Inflammatory macrophage treated with lipopolysaccharide for 1 hour (primary cell): ENCODE data around the gene TMED4.

Experiments
- DNase-seq, 2 donors: peaks; one replicate each; pipeline ENCODE4 v3.0.0-alpha.2; 2020 to 2022

TMED4 gene

DNA sequence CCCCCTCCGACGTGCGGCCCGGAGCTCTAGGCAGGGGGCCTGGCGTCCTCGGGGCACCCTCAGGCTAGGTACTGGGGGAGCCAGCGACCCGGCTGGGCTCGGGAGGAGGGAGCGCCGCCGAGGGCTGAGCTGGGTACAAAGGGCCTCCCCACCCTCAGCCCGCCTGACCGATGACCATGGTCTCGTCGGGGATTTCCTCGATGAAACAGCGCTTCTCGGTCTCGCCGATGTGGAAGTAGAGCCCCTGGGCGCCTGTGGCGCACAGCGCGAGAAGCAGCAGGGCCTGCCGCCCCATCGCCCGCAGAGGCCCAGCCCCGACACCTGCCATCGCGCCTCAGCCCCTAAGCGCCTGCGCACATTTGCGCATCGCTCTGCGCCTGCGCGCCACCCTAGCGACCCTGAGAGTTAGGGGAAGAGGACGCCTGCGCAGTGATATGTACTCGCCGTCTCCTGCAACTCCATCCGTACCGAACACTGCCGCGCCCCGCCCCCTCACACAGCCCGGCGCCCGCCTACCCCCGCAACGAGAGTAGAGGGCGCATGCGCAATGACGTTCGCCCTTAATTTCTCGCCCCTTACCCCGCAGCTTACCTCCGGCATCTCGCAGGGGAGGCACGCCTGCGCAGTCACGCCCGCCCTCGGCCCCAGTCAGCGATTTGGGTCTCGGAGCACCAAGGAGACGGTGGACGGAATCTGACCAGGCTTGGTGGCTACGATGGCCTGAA is at the start of gene TMED4:
Gene TMED4 (minus strand): TSS at position 353 of the 725 bp plus-strand sequence. CDS start 25 bp downstream, at position 328.
- peak; percentile 96 to 99 for DNase-seq

DNA sequence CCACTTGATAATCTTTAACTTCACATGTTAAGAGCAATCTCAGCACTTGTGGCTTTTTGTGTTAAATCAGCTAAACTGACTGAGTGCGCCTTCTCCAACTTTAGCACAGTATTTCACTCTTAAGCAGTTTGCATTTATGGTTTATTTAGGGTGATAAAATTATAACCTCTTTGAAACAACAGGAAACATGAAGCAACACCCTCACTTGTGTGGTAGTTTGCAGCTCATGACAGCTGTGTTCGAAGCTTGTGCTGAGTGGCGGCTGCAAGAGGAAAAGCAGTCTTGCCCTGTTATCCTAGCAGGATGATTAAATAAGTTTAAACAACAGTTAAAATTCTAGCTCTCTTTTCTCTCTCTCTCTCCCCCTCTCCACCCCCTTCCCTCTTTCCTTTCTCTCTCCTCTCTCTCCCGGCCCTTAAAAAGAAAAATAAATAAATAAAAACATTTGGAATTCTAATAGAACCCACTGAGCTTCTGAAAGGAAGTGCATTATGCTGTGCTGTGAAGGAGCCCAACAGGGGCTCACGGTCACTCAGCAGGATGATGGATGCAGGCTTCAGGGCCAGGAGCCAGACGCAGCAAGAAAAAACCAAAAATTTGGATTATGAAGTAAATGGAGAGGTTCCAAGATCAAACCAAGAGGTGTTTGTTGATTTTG is 49.6 kb upstream of the TMED4 start:
- DNase-seq = peak in 1 of 2 donors; percentile 31

DNA sequence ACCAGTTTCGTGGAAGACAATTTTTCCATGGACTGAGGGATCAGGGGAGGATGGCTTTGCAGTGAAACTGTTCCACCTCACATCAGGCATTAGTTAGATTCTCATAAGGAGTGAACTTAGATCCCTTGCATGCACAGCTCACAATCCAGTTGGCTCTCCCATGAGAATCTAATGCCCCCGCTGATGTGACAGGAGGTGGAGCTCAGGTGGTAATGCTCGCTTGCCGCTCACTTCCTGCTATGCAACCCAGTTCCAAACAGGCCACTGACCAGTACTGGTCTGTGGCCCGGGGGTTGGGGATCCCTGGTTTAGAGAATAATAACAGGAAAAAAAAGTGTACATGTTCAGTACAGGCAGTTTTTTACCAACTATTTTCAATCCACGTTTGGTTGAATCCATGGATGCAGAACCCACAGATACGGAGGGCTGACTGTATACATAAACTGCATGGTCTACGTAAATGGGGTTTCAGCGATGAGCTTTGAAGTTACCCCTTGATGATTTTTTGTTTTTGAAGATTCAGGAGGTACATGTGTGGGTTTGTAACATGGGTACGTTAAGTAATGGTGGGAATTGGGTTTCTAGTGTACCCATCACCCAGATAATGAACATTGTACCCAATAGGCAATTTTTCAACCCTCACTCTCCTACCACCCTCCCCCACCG is 48.9 kb upstream of the TMED4 start:
- DNase-seq = no peak

DNA sequence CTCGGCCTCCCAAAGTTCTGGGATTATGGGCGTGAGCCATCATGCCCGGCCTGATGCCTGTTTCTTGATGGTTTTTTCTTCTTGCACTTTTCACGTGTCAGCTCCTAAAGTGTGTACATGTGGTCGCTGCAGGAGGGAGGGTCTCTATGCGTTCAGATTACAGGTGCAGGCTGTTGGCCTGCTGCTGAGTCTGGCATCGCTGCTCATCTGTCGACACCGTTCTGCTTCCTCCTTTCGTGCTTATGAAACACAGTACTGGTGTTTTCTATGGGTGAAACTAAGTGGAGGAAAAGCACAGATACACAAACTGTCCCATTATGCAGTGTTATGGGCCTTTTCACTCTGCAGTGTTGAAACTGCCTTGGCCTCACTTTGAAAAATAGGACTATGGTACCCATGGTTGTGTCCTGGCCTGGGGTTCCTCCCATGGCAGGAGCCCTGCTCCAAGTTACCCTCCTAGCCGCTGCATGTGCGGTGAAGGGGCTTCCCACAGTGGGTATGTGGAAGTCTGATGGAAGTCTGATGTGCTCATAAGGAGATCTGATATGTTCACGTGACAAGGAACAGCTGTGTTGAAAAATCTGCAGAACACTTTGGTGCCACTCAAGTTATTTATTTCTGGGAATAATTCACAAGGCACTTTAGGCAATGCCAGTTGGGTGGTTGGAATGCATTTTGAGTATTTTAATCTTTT is 47.9 kb upstream of the TMED4 start:
- peak; percentile 38 to 53 for DNase-seq

DNA sequence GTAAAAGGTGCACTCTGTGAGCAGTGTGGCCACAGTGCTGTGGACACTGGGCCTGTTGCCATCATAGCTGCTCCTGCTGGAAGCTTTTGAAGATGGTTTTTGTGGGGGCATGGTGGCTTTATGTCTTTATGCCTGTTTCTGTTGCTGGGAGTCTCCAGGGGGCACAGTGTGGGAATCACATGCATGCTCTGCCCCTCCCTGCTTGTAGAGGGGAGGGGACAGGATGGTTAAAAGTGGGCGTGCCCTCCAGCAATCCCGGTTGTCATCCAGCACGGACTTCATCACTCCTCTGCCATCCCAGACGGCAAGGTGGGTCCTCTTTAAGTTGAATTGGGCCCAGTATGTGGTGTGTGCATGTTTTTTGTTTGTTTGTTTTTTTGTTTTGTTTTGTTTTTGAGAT is 44.6 kb upstream of the TMED4 start:
- DNase-seq = no peak

DNA sequence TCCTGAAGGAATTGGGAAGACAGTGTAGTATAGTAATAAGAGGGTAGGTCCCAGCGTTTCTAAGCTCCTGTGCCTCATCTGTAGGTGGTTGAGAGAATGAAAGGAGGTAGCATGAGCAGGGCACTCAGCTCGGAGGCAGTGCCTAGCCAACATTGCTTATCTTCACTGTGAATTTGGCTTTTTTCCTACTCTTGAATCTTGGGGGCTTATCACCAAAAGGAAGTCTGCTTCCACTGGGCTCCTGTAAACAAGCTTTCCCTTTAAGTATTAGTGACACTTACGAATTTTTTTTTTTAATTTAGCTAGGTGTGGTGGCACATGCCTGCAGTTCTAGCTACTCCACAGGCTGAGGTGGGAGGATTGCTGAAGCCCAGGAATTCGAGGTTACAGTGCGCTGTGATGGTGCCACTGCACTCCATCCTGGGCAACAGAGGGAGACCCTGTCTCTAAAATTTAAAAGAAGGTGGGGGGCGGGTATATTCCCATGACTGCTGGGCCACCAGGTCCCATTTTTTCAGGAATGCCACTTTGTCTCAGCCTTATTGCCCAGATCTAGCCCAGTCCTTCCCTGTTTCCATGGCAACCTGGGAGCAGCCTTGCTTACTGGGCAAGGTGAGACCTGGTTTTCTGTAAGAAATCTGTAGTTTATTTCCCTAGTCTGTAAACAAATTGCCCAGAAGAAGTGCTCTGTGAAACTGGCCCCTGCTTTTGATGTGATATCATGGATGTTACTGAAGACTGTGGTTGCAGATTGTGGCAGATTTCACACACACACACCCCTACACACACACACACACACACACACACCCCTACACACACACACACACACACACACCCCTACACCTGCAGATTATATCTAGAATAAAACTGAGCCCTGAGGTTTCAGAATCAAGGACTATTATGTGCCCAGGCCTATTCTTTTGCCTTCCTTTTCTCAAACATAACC is 43.8 kb upstream of the TMED4 start:
- DNase-seq = no peak

DNA sequence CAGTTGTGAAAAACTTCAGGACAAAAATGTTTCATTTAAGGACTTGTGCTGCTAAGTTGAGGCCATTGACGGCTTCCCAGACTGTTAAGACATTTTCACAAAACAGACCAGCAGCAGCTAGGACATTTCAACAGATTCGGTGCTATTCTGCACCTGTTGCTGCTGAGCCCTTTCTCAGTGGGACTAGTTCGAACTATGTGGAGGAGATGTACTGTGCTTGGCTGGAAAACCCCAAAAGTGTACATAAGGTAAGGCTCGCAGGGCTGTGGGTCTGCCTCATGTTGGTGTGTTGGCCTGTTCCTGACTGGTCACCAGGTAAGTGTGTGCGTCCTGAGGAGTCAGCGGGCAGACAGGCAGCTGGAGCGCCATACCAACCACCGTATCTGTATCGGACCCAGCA is 42.3 kb upstream of the TMED4 start:
- no peak for DNase-seq

DNA sequence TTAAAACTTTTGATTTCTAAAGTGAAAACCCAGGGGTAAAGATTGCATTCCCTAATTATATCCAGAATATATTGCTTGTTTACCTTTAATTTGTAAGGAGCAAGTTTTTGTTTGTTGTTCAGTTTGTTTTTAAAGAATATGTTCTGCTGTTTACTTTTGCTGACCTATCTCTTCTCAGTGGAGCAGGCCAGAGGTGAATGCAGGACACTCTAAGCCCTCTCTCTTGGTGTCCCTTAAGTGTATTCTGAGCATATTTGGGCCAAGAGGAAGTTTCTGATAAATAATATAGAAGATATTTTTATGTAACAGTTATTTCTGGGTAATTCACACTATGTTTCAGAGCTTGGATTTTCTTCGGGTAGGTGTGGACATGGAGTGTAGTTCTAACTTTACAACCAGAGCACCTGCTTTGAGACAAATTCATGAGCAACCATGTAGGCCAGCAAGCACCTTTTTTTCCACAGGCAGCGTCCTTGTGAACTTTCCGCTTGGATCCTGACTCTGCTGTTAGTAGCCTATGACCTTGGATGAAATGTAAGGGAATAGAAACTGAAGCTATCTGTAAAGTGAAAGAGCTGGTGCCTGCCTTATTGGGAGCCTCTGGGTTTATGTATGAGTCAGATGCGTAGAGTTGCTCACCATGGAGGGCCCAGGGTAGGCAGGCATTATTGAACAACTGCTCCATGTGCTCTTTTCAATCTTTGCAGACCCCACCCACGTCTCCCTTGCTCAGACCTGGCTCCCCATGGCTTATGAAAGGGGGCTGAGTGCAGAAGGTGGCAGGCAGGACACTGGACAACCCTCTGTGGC is 40.5 kb upstream of the TMED4 start:
- peak; percentile 52 to 63 for DNase-seq

DNA sequence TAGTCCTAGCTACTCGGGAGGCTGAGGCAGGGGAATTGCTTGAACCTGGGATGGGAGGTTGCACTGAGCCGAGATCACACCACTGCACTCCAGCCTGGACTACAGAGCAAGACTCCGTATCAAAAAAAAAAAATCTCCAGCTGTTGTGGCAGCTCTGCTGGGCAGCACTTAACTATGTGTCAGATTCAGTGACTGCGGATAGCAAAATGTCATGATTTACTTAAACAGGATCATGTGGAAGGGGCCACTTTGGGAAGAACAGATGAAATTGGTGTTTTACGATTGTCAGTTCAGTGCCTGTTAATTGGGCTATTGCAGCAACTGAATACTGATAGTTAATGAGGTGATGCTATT is 39.7 kb upstream of the TMED4 start:
- DNase-seq = no peak

DNA sequence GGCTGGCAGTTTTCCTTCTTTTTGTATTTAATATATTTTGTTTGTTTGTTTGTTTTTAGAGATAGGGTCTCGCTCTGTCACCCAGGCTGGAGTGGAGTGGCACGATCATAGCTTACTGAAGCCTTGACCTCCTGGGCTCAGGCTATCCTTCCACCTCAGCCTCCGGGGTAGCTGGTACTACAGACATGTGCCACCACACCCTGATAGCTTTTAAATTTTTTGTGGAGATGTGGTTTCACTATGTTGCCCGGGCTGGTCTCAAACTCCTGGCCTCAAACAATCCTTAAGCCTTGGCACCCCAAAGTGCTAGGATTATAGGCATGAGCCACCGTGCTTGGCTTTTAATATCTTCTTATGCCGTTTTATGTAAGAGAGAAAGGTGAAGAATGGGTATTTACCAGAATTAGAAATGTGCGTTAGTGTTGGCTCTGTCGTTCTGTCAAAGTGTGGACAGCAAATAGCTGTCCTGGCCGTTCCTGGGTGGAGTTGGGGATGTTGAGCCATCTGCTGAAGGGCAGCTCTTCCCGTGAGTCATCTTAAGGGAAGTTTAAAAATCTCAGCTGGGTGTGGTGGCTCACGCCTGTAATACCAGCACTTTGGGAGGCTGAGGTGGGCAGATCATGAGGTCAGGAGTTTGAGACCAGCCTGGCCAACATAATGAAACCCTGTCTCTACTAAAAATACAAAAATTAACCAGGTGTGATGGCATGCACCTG is 39.2 kb upstream of the TMED4 start:
- peak; percentile 80 to 82 for DNase-seq

DNA sequence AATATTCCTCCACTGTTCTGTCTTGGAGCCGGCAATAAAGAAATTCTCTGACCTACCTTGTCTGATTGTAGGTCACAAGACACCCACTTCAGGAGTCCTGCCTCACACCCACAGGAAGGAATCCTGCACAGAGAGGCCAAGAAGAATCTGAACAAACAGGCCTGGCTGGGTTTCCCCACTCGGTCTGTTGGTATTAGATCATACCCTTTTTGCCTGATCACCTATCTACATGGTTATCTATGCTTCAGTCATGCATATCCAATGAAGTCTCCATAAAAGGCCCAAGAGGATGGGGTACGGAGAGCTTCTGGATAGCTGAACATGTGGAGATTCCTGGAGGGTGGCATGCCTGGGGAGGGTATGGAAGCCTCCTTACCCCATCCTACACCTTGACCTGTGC is 36.7 kb upstream of the TMED4 start:
- DNase-seq = no peak

DNA sequence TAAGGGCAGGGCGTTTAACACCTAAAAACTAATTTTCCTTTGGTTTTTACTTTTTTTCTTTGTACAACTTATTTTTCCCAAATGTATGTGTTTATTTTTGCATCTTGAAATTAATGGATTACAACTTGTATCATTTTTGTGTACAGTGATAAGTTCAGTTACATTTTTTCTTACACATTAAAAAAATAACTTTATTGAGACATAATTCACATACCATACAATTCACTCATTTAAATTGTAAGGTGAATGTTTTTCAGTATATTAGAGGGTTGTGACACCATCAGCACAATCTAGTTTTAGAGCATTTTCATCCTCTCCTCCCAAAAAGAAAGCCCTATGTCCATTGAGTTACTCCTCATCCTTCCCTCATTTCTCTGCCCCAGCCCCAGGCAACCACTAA is 36.0 kb upstream of the TMED4 start:
- no peak for DNase-seq

DNA sequence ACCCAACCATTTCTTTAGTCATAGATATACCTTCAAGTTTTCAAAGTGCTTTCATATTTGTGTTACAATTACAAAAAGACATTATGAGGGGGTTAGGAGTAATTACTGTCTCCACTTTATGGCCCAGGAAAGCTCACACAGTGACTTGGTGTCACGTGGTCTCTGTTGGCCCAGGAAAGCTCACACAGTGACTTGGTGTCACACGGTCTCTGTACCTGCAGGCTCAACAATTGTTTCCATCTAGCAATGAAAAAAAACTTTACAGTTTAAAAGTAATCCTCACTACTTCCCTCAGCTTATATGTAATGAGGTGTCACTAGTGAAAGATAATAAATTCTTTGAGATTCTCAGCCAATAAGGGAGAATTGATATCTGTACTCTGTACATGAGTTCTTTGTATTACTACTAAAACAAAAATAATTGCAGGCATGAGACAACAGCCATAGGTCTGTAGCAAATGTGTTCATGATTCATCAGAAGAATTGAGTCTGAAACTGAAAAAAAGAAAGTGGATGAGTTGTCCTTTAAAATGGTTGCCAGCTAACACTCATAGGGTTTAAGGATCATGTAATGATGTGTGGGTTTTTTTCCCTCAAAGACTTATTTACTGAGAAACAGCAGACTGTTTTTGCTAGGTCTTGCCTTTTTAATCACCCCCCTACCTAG is 35.3 kb upstream of the TMED4 start:
- DNase-seq = peak; percentile 31 to 56

DNA sequence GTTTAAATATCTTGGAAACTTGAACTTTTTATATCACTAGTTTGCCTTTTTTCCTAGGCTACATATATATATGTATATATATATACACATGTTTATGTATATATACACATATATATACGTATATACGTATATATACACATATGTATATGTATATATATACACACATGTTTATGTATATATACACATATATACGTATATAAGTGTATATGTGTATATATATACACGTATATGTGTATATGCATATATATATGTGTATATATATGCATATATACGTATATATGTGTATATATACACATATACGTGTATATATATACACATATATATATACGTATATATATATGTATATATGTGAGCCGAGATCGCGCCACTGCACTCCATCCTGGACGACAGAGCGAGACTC is 34.5 kb upstream of the TMED4 start:
- DNase-seq = no peak

DNA sequence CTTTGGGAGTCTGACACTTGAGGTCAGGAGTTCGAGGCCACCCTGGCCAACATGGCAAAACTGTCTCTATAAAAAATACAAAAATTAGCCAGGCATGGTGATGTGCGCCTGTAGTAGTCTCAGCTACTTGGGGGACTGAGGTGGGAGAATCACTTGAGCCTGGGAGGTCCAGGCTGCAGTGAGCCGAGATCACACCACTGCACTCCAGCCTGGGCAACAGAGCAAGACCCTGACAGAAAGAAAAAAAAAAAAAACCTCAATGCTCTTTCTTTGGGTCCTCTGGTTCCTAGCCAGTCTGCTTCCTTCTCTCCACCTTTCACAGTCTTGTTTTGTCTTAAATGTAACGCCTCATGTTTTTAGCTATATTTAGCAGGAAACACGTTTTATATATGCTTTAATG is 33.8 kb upstream of the TMED4 start:
- no peak for DNase-seq

DNA sequence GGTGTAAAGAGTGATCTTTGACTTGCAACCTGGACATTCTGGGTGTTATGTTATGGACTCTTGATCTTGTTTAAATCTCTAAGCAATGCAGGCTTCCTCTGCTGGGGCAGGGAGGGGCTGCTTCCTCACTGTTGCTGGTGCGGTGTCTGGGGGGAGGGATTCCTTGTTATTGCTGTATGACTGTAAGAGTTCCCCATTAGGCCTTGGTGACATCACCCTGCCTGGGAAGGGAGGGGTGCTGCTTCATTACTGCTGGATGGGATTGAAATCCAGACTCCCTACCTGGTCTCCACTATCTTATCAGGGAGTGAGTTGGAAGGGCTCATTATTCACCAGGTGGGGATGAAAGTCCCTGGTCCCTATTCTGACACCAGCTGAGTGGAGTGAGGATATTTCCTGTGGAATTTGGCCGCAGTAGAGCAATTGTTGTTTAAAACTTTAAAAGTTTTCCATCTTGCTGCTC is 33.1 kb upstream of the TMED4 start:
- DNase-seq = peak; percentile 82 to 88

DNA sequence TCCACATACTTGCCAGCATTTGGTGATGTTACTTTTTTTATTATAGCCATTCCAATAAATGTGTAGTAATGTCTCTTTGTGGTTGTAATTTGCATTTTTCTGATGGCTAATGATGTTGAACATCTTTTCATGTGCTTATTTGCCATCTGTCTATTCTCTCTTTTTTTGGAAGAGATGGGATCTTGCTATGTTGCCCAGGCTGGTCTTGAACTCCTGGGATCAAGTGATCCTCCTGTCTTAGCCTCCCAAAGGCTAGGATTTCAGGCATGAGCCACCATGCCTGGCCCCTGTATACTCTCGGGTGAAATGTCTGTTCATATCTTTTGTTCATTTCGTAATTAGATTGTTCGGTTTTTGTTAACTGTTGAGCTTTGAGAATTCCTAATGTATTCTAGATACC is 27.8 kb upstream of the TMED4 start:
- DNase-seq = no peak

DNA sequence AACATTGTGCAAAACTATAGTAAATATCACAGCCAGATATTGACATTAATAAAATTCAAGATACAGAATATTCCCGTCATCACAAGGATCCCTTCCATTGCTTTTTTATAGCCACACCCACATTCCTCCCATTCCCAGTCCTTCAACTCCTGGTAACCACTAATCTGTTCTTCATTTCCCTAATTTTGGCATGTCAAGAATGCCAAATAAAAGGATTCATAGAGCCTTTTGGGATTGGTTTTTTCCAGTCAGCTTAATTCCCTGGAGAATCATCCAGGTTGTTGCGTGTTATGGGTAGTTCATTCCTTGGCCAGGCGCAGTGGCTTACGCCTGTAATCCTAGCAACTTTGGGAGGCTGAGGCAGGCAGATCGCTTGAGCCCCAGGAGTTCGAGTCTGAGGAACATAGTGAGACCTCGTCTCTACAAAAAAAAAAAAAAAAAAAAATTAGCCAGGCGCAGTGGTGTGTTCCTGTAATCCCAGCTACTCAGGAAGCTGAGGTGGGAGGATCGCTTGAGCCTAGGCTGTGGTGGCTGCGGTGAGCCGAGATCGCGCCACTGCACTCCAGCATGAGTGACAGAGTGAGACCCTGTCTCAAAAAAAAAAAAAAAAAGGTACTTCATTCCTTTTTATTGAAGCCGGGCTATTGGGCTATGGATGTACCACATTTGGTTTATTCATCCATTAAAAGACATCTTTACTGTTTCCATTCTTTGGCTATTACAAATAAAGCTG is 27.1 kb upstream of the TMED4 start:
- no peak for DNase-seq
